ENCODE measurements around the gene TTC39A.
"Not testable (repeated sequence)": the region's sequence is repeated elsewhere in the genome, so short reads cannot be mapped to it uniquely, and the experiment has no call there.

The TTC39A gene

DNA sequence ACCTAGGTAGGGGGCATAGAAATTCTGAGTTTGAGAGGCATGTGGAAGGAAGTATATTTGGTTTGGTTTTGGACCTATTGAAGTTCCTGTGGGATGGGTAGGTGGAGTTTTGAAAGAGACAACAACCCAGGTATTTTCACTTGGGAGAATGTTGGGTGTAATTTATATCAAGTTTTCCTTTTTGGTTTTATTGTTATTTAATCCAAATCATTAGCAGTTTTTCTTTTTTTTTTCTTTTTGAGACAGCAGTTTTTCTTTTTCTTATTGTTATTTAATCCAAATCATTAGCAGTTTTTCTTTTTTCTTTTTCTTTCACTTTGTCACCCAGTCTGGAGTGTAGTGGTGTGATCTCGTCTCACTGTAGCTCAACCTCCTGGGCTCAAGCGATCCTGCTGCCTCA lies 64.2 kb downstream of the TTC39A start:
- DNase-seq (ENCODE audit: low spot score), result no peak

DNA sequence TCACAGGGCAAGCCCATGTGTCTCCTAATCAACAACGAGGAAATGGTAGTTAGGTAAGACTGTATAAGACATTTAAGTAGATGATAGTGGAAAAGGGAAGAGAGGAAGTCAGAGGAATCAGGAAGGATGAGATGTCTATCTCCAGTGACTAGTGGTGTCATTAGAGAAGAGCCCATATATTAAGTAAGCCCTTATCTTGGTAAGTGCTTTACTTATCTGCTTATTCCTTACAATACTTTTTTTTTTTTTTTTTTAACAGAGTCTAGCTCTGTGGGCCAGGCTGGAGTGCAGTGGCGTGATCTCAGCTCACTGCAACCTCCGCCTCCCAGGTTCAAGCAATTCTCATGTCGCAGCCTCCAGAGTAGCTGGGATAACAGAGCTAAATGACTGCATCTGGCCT lies 64.7 kb downstream of the TTC39A start:
- no peak for DNase-seq (ENCODE audit: low spot score)

DNA sequence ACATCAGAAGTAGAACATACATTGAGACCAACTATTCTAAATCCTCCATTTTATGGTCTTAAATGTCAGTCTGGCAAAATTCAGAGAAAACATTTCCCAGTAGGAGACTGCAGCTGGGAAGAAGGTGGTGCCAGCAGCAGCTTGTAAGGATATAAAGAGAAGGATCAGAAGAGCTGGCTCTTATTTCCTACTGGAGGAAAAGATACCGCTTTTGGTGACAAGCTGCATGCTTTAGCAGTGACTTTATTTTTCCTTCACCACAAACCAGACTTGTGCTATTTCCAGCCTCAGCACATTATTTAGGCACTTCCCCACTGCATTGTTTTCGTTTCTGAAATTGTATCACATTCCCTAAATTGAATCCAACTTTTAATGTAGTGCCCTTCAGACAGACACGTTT lies 65.9 kb downstream of the TTC39A start:
- DNase-seq (ENCODE audit: low spot score), result no peak

DNA sequence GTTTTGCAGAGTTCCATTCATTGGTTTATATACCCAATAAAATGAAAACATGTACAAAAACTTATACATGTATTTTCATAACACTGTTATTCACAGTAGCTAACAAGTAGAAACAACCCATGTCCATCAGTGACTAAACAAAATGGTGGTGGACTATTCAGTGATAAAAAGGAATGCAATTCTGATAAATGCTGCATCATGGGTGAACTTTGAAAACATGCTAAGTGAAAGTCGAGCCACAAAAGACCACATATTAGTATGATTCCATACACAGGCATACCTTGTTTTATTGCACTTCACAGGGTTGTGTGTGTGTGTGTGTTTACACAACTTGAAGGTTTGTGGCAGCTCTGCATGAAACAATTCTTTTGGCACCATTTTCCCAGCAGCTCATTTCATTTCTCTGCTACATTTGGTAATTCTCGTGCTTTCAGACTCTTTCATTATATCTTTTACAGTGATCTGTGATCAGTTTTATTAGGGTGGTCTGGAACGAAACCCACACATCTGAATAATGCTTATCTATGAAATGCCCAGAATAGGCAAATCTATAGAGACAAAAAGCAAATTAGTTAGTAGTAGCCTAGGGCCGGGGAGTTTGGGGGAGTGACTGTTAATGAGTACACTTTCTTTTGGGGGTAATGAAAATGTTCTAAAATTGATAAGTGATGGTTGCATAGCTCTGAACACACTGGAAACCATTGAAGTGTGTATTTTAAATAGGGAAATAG lies 67.0 kb downstream of the TTC39A start:
- no peak for DNase-seq (ENCODE audit: low spot score)

DNA sequence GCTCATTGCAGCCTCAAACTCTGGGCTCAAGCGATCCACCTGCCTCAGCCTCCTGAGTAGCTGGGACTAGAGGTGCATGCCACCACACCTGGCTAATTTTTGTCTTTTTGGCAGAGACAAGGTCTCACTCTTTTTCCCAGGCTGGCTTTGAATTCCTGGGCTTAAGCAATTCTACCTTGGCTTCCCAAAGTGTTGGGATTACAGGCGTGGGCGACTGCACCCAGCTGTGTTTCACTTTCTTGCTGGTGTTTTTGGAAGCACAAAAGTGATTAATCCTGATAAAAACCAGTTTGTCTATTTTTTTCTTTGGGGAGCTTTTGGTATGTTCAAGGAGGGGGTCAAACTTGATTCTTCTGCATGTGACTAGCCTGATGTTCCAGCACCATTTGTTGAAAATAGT lies 75.0 kb downstream of the TTC39A start:
- no peak for DNase-seq (ENCODE audit: low spot score)

DNA sequence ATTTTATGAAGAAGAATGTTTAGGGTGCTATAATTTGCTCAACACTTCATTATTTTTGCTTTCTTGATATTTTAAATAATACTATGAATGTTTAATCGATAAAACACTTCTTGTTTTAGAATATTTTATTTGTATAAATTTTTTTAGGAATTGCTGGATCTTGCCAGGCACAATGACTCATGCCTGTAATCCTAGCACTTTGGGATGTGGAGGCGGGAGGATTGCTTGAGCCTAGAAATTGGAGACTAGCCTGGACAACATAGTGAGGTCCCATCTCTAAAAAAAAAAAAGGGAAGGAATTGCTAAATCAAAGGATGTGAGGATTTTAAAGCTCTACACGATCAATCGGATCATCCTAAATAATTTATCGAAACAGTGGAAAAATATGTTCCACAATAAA lies 76.7 kb downstream of the TTC39A start:
- DNase-seq (ENCODE audit: low spot score), result no peak

DNA sequence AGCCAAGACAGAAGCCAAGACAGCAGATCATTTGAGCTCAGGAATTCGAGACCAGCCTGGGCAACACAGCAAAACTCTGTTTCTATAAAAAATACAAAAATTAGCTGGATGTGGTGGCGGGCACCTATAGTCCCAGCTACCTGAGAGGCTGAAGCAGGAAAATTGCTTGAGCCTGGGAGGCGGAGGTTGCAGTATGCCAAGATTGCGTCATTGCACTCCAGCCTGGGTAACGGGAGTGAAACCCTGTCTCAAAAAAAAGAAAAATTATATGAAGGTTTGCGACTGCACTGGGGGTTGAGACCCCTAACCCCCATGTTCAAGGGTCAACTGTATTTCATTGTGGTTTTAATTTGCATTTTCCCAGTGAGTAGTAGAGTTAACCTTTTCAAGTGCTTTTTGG lies 78.0 kb downstream of the TTC39A start:
- no peak for DNase-seq (ENCODE audit: low spot score)

DNA sequence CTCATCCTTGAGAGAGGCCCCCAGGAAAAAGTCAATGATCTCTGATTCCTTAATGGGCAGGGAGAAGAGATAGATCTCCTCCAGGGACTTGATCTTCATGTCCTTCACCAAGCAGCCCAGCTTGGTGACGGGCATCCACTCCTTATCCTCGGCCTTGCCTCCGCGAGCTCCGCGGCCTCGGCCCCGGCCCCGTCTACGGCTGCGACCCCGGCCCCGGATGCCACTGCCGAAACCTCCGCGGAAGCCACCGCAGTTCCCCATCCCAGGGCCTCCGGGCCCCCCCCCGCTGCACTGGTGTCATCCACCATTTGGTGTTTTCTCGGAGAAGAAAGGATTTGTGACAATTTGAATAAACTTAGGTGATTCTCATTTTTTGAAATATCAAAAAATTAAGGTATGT lies 79.2 kb downstream of the TTC39A start:
- not testable (repeated sequence) for DNase-seq (ENCODE audit: low spot score)

DNA sequence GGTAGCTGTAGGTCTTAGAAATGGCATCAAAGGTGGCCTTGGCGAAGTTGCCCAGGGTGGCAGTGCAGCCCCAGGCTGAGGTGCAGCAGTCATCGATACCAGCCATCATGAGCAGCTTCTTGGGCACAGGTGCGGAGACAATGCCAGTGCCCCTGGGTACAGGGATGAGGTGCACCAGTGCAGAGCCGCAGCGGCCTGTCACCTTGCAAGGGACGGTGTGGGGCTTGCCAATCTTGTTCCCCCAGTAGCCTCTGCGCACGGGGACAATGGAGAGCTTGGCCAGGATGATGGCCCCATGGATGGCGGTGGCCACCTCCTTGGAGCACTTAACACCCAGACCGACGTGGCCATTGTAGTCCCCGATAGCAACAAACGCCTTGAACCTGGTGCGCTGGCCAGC lies 79.6 kb downstream of the TTC39A start:
- DNase-seq (ENCODE audit: low spot score), result not testable (repeated sequence)

DNA sequence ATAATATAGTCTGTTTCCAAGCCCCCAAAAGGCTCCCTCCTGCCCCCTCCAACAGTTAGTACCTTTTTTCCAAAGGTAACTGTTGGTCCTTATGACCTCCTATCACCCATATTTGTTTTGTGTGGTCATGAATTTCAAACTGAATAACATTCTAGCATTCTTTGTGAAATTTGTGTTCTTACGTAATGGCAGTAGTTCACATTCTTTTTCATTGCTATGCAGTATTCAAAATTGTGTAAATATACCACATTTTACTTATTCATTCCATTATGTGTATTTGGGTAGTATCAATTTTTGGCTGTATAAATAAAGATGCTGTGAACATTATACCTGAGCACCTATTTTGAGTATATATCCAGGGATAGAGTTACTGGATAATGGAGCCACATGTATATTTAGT lies 80.9 kb downstream of the TTC39A start:
- no peak for DNase-seq (ENCODE audit: low spot score)

DNA sequence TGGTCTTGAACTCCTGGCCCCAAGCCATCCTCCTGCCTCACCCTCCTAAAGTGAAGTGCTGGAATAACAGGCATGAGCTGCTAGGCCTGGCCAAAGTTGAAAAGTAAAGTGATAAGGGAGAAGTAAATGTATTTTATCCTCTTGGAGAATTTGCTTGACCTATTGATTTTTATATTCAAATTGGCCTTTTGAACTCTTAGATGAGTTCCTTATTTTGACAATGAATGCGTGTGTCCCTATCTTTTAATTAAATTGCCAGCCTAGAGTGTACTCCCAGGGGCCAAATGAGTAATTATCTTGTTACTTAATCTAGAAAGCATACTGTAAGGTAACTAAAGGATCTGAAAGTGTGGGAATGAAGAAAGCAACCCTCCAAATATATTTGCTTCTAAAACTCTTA lies 82.9 kb downstream of the TTC39A start:
- no peak for DNase-seq (ENCODE audit: low spot score)

DNA sequence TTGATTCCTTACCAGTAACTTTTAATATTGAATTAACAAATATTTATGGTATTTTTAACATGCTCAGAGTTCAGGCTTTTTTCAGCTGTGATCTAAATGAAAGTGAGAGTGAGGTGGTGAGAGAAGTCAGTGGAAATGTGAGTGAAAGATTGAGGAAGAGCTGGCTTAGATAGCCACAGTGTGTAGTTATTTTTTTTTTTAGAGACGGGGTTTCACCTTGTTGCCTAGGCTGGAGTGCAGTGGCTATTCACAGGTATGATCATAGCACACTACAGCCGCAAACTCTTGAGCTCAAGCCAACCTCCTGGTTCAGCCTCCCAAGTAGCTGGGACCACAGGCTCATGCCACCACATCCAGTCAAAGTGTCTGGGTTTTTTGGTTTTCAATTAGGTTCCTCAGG lies 83.3 kb downstream of the TTC39A start:
- no peak for DNase-seq (ENCODE audit: low spot score)

DNA sequence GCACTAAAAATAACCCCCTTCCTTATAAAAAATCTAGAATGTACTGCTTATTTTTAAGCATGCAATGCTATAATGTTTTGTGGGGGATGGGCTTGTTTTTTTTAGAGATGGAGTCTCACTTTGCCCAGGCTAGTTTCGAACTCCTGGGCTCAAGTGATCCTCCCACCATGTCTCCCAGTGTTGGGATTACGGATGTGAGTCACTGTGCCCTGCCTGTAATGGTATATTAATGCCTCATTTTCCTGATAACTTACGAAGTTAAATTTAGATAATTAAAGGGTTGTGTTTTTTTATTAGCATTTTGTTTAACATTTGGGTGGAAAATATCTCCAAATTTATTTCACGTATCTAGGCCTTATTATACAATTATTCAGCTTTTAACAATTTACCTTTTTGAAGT lies 87.8 kb downstream of the TTC39A start:
- no peak for DNase-seq (ENCODE audit: low spot score)

DNA sequence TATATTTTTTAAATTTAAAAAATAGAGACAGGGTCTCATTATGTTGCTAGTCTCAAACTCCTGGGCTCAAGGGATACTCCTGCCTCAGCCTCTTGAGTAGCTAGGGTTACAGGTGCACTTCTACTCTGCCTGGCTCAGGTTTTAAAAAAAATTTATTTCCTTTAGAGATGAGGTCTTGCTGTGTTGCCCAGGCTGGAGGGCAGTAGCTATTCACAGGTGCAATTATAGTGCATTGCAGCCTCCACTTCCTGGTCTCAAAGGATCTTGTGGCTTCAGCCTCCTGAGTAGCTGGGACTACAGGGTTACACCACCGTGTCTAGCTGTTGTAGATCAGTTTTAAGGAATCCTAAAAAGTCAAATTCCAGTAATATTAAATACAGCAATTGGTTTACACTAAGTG lies 89.2 kb downstream of the TTC39A start:
- DNase-seq (ENCODE audit: low spot score), result no peak

DNA sequence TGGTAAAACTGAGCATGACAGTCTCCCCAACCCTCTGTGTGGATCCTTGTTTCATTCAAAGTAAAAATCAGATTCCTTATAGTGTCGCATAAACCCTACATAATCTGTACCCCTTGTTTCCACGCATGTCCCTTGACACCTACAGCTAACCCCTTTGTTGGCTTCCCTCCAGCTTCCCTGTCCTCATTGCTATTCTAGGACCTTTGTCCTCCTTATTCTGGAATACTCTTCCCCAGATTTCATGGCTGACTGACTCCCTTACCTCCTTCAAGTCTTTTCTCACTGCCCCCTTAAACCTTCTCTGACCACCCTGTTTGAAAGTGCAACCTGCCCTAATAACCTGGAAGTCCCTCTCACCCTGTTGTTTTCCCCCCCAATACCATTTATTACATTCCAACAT lies 90.3 kb downstream of the TTC39A start:
- DNase-seq (ENCODE audit: low spot score), result no peak

DNA sequence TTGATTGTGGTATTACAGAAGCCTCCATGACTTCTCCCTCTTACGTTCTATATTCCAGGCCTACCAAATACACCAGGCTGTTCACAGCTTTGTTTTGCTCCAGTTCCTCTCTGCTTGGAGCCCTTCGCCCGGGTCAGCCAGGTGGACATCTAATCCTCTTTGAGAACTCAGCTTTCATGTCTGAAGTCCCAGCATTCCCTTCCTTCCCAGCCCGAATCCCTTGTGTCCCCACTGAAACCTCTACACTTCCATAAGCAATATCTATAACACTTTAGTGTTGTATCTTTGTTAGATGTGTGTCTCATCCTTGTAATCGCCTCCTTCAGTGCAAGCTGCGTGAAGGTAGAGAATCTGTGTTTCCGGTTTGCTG lies 92.3 kb downstream of the TTC39A start:
- DNase-seq (ENCODE audit: low spot score), result no peak

DNA sequence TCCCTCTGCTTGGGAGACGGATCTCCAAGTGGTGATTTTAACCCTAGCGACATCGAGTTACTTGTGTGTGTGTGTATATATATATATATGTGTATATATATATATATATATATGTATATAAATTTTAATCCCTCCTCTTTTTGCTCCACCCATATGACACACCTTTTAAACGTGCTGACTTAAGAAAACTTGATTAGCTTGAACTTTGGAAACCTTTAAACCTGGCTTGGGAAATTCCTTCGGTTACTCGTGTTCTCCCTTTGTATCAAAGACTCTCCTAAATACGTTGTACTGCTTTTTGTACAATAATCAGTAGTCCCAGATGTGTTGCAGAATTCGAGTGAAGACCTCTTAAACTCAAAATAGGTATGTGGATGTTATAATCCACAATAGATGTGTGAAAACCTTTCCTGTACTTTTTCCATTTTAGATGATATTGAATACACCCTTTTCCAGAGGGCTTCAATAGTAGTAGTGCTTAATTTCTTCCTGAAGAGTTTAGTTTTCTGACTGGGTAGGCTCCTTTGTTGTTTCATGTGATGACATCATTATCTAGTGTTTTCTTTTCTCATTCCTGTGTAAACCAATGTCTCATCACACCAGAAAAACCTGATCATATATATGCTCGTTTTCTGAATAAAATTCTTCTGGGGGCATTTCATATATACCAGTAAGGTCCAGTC lies 92.9 kb downstream of the TTC39A start:
- DNase-seq (ENCODE audit: low spot score), result no peak
